T-helper 2 cell treated with Interferon-gamma antibody and Interleukin-4, amounts not matched to agents 100 ng/mL and 5 ng/mL, for 36 hours (primary cell): ENCODE data around the gene TESK1. TPM values are rescaled to one million over a fixed set of nuclear protein-coding genes. Genes with fewer than 3 reads are reported as not detected.
"Not testable (repeated sequence)": the region's sequence is repeated elsewhere in the genome, so short reads cannot be mapped to it uniquely, and the experiment has no call there.

Experiments
- intact Hi-C: fragments of 100-400 bp; cut with micrococcal nuclease; formaldehyde crosslinking; loops from one replicate; pipeline ENCODE4 v1.15.1; 2023
- total RNA-seq: library from RNA; stranded (reverse); gene quantifications from 2 replicates; pipeline ENCODE4 v1.2.3, GENCODE V29; 2022

Gene TESK1
- total RNA-seq, 1 donor from 2014 or later = 33.1 TPM

DNA sequence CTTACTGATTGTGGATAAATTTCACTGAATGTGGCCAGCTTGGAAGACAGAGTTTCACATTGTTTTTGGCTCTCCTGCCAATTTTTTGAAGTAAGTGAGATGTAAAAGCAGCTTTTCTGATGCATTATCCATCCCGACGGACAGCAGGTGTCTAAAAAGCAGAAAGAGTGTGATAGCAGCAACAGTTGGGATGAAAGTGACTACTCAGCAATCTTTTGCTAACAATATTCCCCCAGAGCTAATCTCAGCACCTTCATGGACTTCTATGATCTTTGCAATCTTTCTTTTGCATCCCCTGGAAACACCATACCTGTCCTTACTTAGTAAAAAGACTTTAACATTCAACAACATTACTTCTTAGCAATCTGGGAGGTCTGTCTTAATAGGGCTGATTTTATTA lies 7.8 kb downstream of the TESK1 start:
- intact Hi-C loops = no loop called here

DNA sequence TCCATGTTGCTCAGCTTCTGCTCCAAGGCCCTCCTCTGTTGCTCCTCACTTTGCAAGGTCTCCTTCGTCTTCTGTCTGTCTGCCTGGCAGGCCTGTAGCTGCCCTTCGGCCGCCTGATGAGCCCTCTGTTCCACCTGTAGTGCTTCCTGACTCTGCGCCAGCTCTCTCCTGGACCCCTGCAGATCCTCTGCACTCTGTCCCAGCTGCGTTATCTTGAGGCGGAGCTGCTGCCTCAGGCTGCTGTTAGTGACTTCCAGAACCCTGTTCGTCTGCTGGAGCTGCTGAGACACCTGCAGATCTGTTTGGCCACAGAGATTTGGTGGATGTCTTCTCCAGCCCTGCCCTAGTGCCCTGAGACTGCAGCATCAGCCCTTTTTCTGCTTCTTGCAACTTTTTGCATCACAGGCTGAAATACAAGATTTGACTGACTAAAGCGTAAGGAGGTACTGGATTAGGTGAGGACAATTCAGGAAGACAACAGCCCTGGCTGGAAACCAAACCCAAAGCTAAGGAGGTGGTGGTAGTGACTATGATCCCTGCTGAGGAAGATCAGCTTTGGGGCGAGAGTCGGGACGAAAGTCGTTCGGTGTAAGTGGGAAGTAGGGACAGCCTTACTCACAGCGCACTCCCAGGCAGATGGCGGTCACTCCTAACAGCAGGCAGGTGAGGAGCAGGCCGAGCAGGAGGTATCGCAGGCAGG lies 11.1 kb downstream of the TESK1 start:
- intact Hi-C loops = no loop called here

DNA sequence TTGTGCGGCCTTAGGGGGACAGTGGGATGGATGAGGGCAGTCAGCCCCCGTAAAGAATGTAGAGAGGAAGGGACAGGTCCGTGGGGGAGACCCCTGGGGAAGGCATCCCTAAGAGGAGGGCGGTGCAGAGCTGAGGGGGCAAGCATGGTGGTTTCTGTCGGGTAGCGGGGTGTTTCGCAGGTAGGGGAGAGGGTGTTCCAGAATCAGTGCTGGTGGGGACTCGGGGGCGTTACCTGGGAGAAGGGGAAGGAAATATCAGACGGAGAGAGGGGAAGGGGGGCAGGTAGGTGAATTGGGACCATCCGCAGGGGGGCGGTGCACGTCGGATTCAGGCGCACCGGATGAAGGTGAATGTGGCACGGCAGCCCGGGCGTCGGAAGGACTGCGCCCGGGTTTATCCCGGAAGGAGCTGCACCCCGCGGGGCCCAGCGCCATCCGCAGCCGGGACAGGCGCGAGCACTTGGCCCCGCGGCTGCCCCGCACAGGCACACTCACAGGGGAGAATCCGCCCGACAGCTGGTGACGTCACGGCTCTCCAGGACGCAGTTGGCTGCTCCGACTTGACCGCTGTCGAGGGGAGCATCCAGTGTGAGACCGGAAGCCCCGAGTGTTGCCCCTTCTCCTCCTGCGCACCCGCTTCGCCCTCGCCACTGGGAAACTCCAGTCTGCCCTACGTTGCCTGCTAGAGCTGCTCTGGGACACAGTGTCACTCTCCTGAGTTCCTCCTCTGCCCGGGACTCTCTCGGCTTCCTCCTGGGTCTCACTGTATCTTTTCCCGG lies 11.8 kb downstream of the TESK1 start:
- intact Hi-C loops = no loop called here

DNA sequence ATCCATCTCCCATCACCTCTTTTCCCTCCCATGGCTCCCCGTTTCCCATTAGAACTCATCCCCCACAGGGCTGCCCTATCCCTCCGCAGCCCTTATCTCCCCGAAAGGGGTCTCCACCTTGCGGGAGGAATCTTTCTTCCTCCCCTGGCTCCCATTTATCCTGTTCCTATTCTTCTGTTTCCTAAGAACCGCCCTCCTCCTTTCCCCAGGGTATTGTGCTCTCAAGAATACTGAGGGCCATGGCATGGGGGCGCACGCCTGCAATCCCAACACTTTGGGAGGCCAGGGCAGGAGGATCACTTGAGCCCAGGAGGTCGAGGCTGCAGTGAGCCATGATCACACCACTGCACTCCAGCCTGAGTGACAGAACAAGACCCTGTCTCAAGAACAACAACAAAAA lies 12.5 kb downstream of the TESK1 start:
- intact Hi-C loops = no loop called here

DNA sequence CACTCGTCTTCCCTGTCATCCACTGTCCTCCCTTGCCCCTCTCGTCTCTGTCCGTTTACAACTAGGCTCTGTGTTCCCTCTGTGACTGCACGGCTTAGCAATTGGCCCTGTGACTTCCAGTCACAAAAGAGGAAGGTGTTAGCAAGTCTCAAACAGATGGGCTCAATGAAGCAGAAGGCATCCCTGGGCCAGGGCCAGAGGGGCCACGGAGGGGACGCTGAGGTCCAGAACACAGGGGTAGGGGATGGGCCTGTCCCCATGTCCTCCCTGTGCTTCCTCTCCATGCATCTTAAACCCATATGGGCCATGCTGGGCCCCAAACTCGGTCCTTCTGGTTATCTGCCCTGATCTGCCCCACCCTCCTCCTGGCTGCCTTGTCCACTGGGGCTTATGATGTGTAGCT lies 13.3 kb downstream of the TESK1 start, which contains the start of gene CD72:
Gene CD72, minus strand, starts transcription at position 89 of the 403 bp plus-strand sequence. CDS start 110 bp downstream, outside the sequence.
- intact Hi-C loops = no loop called here

DNA sequence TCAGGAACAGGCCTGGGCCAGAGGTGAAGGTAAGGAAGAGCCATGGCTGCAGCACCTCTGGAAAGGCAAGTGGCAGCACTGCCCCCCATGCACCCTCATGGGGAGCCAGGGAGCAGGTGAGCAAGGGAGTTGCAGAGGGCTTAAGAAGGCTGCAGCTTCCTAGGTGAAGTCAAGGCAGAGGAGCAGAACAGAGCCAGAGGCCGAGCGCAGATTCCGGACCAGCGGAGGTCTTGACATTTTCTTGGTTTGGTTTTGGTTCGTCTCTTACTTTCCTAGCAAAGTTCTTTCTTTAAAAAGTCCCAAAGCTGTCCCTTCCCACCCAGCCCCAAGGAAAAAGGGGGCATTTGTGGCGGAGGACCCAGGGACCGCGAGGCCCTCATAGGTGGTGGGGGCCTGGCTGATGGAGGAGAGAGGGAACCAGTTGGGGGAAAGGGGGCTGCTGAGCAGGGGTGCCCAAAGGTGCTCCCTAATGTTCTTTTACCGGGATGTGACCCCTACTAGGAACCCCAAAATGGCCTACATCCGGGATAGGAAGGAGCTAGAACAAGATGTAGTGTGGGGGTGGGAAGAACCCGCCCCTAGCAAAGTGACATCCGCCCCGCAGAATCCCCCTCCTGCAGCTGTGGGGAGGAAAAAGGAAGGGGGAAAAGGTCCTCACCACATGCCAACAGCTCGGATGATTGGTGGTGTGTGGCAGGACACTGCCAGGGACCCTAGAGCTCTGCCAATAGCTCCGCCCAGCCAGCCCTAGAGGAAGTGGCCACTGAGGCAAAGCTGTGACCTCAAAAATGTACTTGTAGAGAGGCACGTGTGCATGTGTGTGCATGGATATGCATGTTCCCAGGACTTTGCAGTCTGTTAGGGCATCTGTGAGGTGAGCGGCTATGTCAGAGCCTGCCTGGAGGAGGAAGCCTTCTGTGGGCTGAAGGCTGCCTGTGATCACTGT lies 14.1 kb downstream of the TESK1 start:
- intact Hi-C loops = loop anchor here (1.0 kb wide), 1 partner anchor 28 kb away; no protein-coding TSS in a partner anchor

DNA sequence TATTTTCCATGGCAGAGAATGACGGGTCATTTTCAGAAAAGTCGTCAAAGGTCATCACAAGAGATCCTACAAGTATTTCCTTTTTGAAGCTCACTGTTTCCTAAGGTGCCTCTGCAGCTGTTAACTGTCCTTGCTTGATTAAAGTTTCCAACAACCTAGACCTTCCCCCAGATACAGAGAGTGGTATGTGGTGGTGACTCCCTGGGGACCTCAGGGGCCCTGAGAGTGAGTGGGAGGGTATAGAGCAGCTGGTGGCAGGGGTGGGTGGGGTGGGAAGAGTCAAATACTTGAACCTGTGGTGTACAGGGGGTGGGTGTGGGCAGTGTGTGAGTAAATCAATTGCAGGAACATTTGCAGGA lies 14.7 kb downstream of the TESK1 start:
- intact Hi-C loops = loop anchor here (1.0 kb wide), 1 partner anchor 28 kb away; no protein-coding TSS in a partner anchor

DNA sequence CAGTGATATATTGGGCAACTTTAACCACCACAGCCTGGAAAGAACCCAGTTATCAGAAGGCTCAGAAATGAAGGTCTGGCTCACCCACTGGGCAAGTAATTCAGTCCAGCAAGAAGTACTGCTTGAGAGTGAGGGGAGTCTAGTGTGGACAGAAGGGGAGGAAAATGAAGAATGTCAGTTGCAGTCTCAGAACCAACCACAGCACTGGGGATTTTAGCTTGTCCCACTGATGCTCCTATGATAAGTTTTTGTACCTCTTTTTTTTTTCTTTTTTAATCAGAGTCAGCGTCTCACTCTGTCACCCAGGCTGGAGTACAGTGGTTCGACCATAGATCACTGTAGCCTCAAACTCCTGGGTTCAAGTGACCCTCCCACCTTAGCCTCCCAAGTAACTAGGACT lies 22.5 kb downstream of the TESK1 start:
- intact Hi-C loops = no loop called here

DNA sequence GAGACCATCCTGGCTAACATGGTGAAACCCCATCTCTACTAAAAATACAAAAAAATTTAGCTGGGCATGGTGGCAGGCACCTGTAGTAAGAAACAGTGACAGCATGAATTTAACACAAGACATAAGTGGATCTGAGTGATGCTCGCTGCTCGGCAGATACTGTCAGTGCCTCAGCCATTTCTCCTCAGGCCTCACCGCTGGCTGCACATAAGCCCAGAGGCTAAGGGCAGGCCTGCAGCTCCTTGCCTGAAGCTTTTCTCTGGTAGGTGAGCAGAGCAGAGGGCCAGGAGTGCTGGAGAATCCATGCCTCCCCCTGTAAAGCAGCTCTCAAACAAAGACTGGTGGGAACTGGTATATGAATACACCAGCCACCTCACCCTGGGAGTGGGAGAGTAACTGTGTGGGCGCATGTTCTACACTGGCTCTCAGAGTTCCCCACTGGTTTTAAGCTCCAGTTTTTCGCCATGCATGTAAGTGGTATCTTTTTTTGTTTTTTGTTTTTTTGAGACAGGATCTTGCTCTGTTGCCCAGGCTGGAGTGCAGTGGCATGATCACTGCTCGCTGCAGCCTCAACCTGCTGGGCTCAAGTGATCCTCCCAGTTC lies 23.4 kb downstream of the TESK1 start:
- intact Hi-C loops = no loop called here

DNA sequence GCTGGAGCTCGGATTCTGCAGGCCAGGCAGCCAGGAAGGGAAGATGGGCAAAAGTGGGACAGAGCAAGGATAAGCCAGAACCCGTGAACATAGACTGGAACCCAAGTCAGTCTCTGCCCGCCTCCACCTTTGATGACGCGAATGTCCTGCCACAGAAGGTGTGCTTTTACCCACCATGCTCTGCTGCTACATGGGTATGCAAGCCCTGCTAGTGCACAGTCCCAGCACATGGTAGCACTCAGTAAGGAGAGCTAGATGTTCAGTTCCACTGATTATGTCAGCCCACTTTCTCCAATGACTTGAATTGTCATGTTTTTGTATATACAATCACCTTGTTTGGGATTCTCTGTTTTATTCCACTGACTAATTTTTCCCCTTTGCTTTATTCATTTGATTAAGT lies 24.5 kb downstream of the TESK1 start:
- intact Hi-C loops = no loop called here

DNA sequence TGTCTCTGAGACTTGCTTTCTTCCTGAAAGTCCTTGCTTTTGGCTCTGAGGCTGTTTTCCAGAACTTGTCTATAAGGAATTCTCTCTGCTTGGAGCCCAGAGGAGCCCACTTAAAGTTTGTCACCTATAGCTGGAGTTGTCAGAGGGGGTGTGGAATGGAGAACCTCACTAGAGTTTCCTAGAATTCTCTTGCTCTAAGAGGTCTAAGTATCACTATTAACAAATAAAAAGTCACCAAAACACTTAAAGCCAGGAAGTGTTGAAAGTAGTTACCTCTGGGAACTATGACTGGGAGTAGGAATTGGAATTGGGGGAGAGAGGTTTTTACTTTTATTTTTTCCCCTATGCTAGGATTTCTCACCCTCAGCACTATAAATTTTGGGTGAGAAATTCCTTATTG lies 30.7 kb downstream of the TESK1 start:
- intact Hi-C loops = no loop called here

DNA sequence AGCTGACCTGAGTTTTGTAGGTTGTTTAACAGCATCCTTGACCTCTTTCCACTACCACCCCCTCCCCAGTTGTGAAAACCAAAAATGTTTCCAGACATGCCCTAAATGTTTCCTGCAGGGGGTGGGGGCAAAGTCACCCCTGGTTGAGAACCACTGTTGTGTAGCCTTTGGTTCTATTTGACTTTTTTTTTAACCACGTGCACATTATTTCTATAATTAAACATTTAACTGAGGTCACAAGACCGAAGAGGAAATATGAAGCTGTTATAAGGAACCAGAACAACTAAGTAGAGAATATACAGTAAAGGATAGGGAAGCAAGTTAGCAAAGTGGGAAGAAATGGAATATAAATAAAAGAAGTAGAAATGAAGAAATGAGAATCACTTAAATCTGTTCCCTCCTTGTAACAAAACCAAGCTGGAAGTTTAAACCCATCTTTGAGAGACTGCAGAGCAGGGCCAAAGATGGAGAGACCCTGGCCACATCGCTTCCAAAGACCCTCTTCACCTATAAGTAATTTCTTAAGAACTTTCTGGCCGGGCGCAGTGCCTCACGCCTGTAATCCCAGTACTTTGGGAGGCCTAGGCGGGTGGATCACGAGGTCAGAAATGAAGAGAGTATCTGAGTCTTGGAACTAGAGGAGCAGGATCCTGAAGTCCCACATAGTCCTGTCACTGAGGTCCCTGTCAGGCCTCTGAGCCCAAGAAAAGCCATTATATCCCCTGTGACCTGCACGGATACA lies 31.2 kb downstream of the TESK1 start:
- intact Hi-C loops = no loop called here

DNA sequence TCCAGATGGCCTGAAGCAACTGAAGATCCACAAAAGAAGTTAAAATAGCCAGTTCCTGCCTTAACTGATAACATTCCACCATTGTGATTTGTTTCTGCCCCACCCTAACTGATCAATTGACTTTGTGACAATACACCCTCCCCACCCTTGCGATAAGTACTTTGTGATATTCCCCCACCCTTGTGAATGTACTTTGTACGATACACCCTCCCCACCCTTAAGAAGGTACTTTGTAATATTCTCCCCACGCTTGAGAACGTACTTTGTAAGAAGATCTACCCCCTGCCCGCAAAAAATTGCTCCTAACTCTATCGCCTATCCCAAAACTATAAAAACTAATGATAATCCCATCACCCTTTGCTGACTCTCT lies 31.8 kb downstream of the TESK1 start:
- intact Hi-C loops = not testable (repeated sequence)

DNA sequence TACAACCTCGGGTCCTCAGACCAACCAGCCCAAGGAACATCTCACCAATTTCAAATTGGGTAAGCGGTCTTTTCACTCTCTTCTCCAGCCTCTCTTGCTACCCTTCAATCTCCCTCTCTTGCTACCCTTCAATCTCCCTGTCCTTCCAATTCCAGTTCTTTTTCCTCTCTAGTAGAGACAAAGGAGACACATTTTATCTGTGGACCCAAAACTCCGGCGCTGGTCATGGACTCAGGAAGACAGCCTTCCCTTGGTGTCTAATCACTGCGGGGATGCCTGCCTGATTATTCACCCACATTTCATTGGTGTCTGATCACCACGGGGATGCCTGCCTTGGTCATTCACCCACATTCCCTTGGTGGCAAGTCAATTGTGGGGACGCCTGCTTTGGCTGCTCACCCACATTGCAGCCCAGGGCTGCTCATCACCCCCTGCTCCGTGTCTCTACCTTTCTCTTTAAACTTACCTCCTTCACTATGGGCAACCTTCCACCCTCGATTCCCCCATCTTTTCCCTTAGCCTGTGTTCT lies 32.4 kb downstream of the TESK1 start:
- intact Hi-C loops = not testable (repeated sequence)

DNA sequence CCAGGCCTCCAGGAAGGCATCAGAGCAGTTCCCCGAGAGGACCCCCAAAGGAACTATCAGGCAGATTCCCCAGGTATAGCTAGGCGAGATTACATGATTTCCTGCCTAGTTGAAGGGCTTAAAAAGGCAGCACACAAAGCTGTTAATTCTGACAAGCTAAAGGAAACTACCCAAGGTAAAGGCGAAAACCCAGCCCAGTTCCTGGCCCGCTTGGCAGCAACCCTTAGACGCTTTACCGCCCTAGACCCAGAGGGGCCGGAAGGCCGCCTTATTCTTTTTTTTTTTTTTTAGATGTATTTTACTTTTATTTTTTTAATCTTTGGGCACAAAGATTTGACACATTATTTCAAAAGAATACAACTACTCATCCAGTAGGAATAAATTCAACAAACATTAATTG lies 33.7 kb downstream of the TESK1 start:
- intact Hi-C loops = not testable (repeated sequence)

DNA sequence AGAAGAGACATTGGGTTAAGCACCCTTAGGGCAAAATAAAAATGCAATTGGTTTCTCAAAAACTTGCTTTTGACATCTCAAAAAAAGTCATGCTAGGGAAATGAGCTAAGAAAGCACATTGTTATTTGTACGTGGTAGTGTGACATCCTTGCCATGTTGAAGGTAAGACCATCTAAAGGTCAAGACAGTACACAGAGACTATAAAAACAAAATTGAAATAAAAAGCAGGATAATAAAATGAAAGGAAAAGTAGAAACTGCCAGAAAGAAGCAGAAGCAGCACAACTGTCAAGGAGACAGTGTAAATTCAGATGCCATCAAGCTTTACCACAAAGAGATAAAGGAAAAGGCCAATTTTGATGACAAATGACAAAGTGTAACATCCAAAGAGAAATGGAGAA lies 34.2 kb downstream of the TESK1 start:
- intact Hi-C loops = not testable (repeated sequence)

DNA sequence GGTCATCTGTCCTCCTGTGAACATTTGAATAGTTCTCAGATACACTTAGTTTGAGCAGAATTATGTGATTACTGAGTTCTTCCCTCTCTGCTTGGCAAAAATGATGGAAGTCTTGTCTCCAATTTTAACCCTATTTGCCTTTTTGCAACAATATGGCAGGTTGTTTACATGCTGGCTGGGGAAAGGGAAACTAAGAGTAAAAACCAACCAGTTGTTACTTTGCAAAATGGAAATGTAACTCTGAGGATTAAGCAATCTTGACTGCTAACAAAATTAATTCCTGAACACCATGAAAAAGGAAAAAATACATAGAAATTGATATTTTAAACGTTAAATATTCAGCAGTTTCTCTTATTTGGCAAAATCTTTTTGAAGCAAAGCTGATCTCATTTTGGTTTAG lies 34.6 kb downstream of the TESK1 start:
- intact Hi-C loops = no loop called here

DNA sequence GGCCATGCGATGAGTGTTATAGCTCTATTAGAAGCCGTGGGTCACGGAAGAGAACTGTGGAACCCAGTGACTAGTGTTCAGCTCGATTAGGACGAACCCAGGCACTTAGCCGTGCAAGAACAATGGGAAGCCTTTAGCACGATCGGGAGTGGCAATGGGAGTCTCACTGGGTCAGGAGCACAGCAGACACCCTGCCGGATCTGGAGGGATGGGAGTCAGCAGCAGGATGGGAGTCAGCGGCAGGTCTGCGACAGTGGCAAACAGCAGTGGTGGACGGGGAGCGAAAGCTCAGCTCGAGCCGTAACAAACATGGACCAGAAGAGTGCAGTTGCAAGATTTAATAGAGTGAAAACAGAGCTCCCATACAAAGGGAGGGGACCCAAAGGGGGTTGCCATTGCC lies 35.4 kb downstream of the TESK1 start:
- intact Hi-C loops = not testable (repeated sequence)

DNA sequence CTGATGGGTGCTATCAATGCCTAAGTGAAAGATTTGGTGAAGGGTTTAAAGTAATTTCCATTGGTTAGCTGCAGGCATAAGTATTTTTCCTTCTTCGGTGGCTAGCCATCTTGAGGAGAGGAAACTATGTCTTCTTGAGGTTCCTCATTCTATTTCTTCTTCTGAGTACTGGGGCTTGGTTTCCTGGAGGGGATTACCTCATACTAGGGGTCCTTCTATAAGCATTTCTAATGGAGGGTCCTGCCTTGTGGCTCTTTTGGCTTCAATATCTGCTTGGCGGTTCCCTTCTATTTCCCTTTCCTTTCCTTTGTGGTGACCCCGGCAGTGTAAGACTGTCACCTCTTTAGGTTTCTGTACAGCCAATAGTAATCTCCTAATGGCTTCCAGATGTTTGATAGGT lies 36.4 kb downstream of the TESK1 start:
- intact Hi-C loops = not testable (repeated sequence)

DNA sequence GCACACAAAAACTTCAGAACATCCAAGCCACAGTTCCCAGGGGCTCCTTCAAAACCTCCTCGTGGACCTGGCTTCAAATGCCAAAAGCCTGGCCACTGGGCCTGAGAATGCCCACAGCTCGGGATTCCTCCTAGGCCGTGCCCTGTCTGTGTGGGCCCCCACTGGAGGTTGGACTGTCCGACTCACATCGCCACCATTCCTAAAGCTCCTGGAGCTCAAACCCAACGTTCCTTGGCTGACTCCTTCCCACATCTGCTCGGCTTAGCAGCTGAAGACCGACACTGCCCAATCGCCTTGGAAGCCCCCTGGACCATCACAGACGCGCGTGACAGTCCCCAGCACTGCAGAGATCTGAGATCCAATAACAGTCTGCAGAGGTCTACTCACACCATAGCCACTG lies 38.0 kb downstream of the TESK1 start:
- intact Hi-C loops = no loop called here
